Bronchial epithelial cell (primary cell): ENCODE results near the gene RPRD1B. TPM values are rescaled to one million over a fixed set of nuclear protein-coding genes. Genes with fewer than 3 reads are reported as not detected.

Experiments used
- DNase-seq: peaks from one replicate; pipeline ENCODE4 v3.0.0-alpha.2; 2010; ENCODE audit warnings: low read depth
- FAIRE-seq: peaks from 2 replicates; lab custom pipeline; 2011; peaks lifted over from hg19 to GRCh38; lab: Jason Lieb, UNC
- H3K27me3 ChIP-seq: 2 replicates; pipeline ENCODE4 v1.5.1; 2011; ENCODE audit warnings: low read length; ENCODE audit not compliant: control insufficient read depth, insufficient read depth
- H3K36me3 ChIP-seq: 2 replicates; pipeline ENCODE4 v1.5.1; 2011; ENCODE audit warnings: low read length; ENCODE audit not compliant: control insufficient read depth, insufficient read depth
- H3K4me3 ChIP-seq: 2 replicates; pipeline ENCODE4 v1.5.1; 2011; ENCODE audit warnings: mild to moderate bottlenecking, low read depth, low read length, control low read depth
- total RNA-seq: library from RNA; depleted of rRNA; stranded (reverse); fragments of >200 nt; gene quantifications from 2 replicates; pipeline ENCODE4 v1.2.1, GENCODE V29; 2014
- TF ChIP-seq, protein P1 (sequence below): IDR thresholded peaks from 2 replicates; pipeline ENCODE4 v1.5.1; 2011; ENCODE audit warnings: mild to moderate bottlenecking, moderate library complexity, low read length, control low read depth, inconsistent platforms; ENCODE audit not compliant: insufficient read depth, severe bottlenecking

The RPRD1B gene
- total RNA-seq, 1 donor from 2014 or later = 18.7 TPM

DNA sequence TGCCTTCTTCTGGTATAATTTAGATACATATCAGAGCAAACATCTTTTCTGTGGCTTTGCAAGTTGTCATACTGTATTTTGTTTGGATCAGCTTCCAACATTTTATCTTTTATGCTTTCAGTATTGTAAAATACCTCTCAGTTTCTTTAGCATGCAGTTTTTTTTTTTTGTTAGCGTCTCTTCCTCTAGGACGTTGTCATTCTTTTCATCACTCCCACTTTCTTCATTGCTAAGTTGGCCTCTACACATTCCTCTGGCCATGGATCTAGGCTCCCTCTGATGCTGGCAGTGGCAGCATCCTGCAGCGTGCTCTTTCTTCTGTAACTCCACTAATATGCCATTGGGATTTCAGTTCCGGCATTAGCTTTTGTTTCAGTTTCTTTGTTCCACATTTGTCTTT lies 21.7 kb downstream of the RPRD1B start:
- peaks cover 3% of the 10 kb centered on the region for H3K36me3 ChIP-seq
- H3K4me3 ChIP-seq = no peak overlapping the region
- H3K27me3 ChIP-seq = no peaks in the 10 kb centered on the region
- no peak for FAIRE-seq
- no peak for DNase-seq
- TF ChIP-seq, protein P1, sequence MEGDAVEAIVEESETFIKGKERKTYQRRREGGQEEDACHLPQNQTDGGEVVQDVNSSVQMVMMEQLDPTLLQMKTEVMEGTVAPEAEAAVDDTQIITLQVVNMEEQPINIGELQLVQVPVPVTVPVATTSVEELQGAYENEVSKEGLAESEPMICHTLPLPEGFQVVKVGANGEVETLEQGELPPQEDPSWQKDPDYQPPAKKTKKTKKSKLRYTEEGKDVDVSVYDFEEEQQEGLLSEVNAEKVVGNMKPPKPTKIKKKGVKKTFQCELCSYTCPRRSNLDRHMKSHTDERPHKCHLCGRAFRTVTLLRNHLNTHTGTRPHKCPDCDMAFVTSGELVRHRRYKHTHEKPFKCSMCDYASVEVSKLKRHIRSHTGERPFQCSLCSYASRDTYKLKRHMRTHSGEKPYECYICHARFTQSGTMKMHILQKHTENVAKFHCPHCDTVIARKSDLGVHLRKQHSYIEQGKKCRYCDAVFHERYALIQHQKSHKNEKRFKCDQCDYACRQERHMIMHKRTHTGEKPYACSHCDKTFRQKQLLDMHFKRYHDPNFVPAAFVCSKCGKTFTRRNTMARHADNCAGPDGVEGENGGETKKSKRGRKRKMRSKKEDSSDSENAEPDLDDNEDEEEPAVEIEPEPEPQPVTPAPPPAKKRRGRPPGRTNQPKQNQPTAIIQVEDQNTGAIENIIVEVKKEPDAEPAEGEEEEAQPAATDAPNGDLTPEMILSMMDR = no peak

DNA sequence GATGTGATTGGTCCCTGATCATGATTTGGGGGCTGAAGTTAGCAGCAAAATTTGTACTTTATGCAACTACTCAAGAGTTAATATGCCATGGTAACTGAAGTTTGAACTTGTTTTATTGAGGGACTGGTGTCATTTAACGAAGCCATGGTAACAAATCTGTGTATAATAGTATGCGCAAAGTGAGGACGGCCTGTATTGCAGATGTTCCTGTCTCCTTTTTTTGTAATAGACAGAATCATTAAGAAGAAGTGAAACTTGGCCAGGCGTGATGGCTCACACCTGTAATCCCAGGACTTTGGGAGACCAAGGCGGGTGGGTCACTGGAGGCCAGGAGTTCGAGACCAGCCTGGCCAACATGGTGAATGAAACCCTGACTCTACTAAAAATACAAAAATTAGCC lies 22.3 kb downstream of the RPRD1B start:
- TF ChIP-seq, protein P1 = no peak
- Histone ChIP-seq H3K4me3 (no peak overlapping the region), H3K27me3 (no peaks in the 10 kb centered on the region), H3K36me3 (peaks cover 5% of the 10 kb centered on the region)
- DNase-seq (no peak), FAIRE-seq (no peak)

DNA sequence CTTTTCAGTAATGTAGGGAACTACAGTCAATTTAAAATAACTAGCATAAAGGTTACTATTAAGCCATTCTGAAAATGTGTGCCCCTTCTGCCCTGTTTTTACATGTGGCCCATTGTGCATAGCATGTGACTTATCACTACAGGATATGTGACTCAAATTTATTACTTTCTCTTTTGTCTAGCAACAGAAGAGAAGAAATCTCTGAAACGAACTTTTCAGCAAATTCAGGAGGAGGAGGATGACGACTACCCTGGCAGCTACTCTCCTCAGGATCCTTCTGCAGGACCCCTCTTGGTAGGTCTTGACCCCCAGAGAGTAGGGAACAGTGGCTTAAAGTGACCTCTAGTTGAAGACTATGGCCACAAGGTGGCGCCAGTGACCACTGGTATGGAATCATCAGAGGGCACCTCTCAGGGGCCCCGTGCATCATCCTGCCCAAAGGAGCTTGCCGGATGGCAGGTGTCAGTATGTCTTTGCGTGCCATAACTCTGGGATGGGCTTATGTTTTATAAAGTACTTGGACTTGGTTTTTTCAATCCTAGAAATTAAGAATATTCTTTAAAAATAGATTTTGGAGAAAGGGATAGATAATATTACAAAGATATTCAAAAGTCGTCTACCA lies 23.9 kb downstream of the RPRD1B start:
- Histone ChIP-seq H3K4me3 (no peak overlapping the region), H3K27me3 (no peaks in the 10 kb centered on the region), H3K36me3 (peaks cover 7% of the 10 kb centered on the region)
- no peak for FAIRE-seq
- TF ChIP-seq, protein P1 = peak; percentile 80
- DNase-seq = peak; percentile 67

DNA sequence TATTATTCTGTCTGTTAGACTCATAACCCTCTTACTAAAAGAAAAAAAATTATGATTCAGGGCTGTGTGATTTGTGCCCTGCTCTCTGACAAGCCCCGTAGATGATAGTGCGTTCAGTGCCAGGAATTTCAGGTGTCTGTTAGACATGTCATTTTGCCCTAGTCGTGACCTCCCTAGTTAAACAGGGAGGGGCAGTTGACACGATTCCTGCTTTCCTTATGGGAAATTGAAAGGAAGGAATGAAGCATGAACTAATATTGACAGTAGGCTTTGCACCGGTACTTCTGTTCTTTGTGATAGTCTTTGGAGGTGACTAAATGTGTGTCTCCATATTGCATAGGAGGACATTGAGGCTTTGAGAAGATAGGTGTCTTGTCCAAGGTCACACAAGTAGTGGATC lies 26.3 kb downstream of the RPRD1B start:
- DNase-seq (peak; percentile 79), FAIRE-seq (no peak)
- Histone ChIP-seq H3K27me3 (no peaks in the 10 kb centered on the region), H3K4me3 (no peak overlapping the region), H3K36me3 (peaks cover 14% of the 10 kb centered on the region)
- TF ChIP-seq, protein P1 = no peak

DNA sequence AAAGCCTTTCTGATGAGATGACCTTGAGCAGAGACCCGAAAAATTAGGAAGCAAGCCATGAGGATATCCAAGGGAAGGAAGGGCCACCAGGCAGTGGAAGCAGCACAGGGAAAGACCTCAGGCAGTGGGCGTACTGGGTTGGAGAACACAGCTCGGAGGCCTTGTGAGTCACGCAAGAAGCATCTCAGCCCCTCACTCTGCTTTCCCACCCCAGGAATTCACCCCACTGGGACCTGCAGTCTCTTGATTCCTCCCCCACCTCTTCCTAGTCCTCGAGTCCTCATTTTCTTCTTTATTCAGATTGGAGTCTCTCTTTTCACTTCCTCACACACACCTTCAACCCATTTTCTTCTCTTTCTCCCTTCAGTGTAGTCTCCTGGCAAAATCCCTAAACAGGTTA lies 27.0 kb downstream of the RPRD1B start:
- Histone ChIP-seq H3K4me3 (no peak overlapping the region), H3K27me3 (no peaks in the 10 kb centered on the region), H3K36me3 (peaks cover 14% of the 10 kb centered on the region)
- FAIRE-seq (no peak), DNase-seq (no peak)
- TF ChIP-seq, protein P1 = no peak

DNA sequence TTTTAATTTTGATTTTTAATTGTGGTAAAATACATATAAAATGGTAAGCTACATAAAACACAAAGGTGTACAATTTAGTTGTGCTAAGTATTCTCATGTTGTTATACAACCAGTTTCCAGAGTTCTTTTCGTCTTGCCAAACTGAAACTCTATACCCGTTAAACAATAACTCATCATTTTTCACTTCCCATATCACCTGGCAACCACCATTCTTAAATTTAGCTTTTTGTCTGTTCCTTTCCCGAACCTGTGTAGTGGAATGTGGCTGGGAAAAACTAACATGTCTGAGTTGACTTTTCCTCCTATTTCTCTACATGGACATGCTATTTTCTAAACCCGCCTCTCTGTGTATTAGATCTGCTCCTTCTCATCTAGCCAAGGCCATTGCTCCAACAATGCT lies 27.6 kb downstream of the RPRD1B start:
- H3K27me3 ChIP-seq = no peaks in the 10 kb centered on the region
- TF ChIP-seq, protein P1 = no peak
- no peak for FAIRE-seq
- no peak overlapping the region for H3K4me3 ChIP-seq
- DNase-seq = peak; percentile 48
- H3K36me3 ChIP-seq = peaks cover 18% of the 10 kb centered on the region
